Activated CD8-positive, alpha-beta memory T cell treated with anti-CD3 and anti-CD28 coated beads for 24 hours (primary cell): ENCODE results near the gene KDM5B.

Experiments
- DNase-seq: peaks from one replicate; pipeline ENCODE4 v3.0.0-alpha.2; 2020

The KDM5B gene

GRCh38 chr1:202812176-202813026 lies 4.2 kb upstream of the KDM5B start:
- DNase-seq, result no peak

GRCh38 chr1:202811296-202812175 lies 3.3 kb upstream of the KDM5B start:
- DNase-seq, result peak; percentile 69

- DNase-seq, result peak; percentile 92
These were observed 2.5 kb upstream of the KDM5B start, which contains the start of gene PCAT6 for GRCh38 chr1:202810615-202811295. Gene PCAT6, plus strand, starts transcription at chr1:202810954.

DNA sequence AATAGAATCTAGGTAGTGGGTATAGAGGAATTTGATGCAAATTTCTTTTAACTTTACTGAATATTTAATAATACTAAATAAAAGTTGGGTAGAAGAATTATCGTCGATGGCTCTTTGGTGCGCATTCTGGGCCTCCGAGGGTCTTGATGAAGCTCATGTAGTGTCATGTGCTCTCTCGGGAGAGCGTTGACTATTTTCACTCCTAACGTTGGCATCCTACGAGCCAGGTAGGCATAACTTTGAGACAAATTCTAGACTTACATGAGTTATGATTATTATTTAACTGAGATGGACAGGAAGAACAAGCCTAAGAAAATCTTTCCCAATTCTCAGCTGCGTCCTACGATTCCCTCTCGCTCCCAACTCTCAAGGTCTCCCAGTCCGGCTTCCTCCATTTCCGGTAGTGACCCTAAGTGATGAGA lies 2.0 kb upstream of the KDM5B start:
- no peak for DNase-seq

- no peak for DNase-seq
These were observed 1.5 kb upstream of the KDM5B start for GRCh38 chr1:202809597-202810159.

- DNase-seq, result peak; percentile 71
These were observed 733 bp downstream of the KDM5B start for GRCh38 chr1:202807451-202807925.

GRCh38 chr1:202806845-202807450 lies 1.3 kb downstream of the KDM5B start:
- DNase-seq, result peak; percentile 72

GRCh38 chr1:202805886-202806844 lies 2.1 kb downstream of the KDM5B start:
- DNase-seq, result peak; percentile 47

DNA sequence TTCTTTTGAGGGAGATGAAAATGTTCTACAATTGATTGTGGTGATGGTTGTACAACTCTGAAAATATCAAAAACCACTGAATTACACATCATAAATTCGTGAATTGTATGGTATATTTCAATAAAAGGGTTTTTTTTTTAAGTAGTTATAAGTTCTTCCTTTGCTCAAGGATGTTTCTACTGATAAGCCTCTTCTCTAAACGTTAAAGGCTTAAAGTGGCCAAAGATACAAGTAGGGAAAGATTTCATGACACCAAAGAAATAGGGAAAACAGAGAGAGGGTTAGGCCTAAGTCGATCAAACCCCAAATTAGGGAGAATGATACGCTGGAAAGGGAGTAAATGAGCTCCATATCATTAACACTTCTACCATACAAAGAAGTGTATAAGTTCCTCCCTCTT lies 4.1 kb downstream of the KDM5B start:
- no peak for DNase-seq

DNA sequence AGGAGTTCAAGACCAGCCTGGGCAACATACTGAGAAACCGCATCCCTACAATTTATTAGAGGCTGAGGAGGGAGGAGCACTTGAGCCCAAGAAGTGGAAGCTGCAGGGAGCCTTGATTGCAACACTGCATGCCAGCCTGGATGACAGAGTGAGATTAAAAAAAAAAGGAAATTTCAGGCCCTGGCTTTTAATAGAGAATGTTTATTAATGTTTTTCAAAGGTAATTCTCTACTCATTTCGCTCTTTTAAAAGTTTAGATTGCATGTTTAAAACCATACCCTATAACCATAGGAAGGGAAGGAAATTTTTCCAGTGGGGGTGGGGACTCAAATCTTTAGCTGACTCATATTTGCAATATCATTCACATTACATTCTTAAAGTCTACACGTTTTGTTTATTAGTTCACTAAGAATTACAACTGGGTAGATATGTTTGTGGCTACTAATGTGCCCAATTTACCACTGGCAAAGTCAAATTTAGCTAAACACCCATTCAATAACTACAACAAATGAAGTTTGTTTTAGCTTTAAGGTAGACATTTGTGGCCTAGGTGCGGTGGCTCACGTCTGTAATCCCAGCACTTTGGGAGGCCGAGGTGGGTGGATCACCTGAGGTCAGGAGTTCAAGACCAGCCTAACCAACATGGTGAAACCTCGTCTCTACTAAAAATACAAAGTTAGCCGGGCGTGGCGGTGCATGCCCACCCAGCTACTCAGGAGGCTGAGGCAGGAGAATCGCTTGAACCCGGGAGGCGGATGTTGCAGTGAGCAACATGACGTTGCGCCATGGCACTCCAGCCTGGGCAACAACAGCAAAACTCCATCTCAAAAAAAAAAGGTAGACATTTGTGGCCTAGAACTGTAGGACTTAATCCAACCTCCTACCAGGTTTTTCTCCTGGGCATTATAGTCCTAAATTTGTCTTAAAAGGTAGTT lies 5.0 kb downstream of the KDM5B start:
- peak; percentile 38 for DNase-seq

- DNase-seq, result no peak
These were observed 6.2 kb downstream of the KDM5B start for GRCh38 chr1:202802034-202802433.

DNA sequence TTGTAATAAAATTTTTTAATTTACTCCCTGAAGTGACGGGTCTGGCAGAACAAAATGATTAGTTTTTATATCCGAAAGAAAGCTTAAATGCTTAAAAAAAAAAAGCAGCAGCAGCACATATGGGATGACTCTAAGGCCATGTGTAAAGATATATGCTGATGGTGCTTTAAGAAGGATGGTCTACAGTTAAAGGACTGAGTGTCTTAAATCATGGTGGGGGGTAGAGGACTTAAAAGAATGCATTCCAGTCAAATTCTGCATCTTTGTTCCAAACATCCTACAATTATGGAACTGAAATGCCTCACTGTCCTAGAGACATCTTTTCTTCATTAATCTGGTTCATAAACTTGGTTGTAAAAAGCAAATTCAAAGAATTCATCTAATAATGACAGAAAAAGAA lies 7.0 kb downstream of the KDM5B start:
- DNase-seq, result no peak

- DNase-seq, result peak; percentile 30
These were observed 7.5 kb downstream of the KDM5B start for GRCh38 chr1:202800742-202801141.

DNA sequence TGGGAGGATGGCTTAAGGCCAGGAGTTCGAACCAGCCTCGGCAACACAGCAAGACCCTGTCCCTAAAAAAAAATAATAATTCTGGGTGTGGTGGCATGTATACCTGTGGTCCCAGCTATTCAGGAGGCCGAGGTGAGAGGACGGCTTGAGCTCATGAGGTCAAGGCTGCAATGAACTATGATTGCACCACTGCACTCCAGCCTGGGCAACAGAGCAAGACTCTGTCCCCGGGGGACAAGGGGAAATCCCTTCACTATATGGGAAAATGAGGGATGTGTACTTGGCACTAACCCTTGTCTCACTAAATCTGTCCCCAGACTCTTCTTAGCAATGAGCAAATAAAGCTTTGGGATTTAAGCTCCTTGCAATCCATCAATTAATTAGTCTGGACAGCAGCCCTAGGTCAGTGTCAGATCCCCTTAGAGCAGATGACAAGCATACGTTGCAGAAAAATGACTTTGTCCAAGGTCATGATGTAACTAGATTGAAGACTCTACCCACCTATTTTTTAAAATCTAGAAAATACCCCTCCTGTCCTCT lies 9.4 kb downstream of the KDM5B start:
- DNase-seq, result peak; percentile 43

GRCh38 chr1:202798260-202798659 lies 10.0 kb downstream of the KDM5B start:
- peak; percentile 43 for DNase-seq

- peak; percentile 32 for DNase-seq
These were observed 11.6 kb downstream of the KDM5B start for GRCh38 chr1:202796670-202797069.

- DNase-seq, result peak; percentile 17
These were observed 13.3 kb downstream of the KDM5B start for GRCh38 chr1:202794931-202795330.

- DNase-seq, result no peak
These were observed 14.0 kb downstream of the KDM5B start for GRCh38 chr1:202794051-202794740.
